HG02610 (cell line): Measurements from ENCODE around the gene ATP1A3.
"Not testable (repeated sequence)": the region's sequence is repeated elsewhere in the genome, so short reads cannot be mapped to it uniquely, and the experiment has no call there.

Experiments
- ATAC-seq: cut with Tn5 transposase; IDR thresholded peaks from one replicate; pipeline ENCODE4 v1.9.1; 2021; ENCODE audit warnings: mild to moderate bottlenecking, moderate library complexity; ENCODE audit not compliant: unreplicated experiment

ATP1A3 gene

GRCh38 chr19:41955521-41955920, 38.5 kb downstream of the ATP1A3 start:
- no peak for ATAC-seq

DNA sequence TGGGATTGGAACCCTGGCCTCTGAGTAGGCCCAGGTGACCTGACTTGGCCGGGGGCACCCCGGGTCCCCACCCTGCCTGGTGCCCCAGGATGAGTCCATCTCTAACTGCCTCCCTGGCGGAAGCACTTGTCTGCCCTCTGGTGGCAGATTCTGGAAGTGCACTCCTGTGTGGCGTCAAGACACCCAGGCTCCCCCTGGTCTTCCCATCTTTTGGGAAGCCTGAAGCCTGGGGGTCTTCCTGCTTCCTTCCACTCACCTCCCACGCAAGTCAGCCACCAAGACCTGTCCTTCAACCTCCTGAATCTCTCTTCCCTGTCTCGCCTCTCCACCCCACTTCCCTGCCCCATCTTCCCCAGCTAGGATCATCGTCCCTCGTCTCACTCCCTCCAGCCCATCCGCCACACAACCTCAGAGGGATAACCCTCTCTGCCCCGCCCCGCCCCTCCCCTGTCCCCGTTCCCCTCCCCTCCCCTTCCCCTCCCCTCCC, 42.3 kb downstream of the ATP1A3 start:
- ATAC-seq = no peak

DNA sequence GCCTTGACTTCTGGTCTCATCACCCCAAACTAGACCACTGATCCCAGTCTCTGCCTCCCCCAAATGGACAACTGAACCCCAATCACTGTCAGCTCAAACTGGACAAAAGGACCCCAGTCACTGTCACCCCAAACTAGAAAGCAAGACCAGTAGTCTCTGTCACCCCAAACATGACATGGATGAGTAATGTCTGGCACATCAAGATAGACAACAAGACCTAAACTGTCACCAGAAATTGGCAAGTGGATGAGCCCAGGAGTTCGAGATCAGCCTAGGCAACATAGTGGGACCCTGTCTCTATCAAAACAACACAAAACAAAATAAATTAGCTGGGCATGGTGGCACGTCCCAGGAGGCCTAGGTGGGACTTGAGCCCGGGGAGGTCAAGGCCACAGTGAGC, 46.9 kb downstream of the ATP1A3 start:
- no peak for ATAC-seq

- ATAC-seq = peak; percentile 85
Observed at GRCh38 chr19:41945135-41945766, 48.8 kb downstream of the ATP1A3 start.

DNA sequence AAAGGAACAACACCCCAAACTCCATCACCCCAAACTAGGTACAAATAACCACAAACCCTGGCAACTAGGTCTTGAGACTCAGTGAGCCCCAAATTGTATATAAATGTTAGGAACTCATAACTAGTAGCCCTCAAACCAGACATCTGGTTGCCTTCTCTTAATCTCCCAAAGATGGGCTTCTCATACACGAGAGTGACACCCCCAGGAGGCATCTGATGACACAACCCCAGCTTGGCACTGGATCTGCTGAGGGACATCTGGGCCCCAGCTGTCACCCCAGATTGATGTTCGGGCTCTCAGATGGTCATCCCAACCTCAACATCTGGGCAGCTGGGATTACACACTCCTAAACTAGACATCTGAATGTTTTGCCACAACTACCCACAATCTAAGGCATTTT, 49.7 kb downstream of the ATP1A3 start:
- no peak for ATAC-seq

DNA sequence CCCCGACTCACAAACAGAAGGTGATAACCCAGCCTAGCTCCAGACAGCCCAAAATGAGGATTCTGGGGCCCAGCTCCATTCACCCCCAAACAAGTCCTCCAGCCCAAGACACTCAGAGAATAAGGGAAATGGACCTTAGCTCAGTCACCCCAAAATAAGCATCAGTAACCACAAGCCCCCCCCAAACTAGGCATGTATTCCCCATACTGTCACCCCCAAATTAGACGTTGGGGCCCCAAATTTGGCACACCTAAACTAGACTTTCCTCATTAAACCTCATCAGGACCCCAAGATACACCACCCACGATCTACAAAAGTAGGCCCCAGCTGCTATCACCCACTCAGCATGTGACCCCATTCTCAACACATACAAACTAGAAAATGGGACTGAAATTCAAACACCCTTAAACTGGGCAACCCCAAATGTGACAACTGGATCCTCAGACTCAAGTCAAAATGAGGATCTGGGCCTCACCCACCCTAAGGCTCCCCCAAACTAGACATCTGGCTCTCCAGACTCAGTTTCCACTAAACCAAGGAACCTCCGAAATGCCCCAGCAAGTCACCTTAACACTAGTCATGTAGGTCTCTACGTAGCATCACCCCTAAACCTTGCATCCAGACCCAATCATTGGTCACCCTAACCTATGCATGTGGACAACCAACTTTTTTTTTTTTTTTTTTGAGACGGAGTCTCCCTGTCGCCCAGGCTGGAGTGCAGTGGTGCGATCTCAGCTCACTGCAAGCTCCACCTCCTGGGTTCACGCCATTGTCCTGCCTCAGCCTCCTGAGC, 52.4 kb downstream of the ATP1A3 start:
- no peak for ATAC-seq

- ATAC-seq = no peak
Observed at GRCh38 chr19:41940731-41941409, 53.2 kb downstream of the ATP1A3 start.

GRCh38 chr19:41939861-41940730, 53.9 kb downstream of the ATP1A3 start:
- no peak for ATAC-seq

- ATAC-seq = not testable (repeated sequence)
Observed at GRCh38 chr19:41939209-41939608, 54.8 kb downstream of the ATP1A3 start.

DNA sequence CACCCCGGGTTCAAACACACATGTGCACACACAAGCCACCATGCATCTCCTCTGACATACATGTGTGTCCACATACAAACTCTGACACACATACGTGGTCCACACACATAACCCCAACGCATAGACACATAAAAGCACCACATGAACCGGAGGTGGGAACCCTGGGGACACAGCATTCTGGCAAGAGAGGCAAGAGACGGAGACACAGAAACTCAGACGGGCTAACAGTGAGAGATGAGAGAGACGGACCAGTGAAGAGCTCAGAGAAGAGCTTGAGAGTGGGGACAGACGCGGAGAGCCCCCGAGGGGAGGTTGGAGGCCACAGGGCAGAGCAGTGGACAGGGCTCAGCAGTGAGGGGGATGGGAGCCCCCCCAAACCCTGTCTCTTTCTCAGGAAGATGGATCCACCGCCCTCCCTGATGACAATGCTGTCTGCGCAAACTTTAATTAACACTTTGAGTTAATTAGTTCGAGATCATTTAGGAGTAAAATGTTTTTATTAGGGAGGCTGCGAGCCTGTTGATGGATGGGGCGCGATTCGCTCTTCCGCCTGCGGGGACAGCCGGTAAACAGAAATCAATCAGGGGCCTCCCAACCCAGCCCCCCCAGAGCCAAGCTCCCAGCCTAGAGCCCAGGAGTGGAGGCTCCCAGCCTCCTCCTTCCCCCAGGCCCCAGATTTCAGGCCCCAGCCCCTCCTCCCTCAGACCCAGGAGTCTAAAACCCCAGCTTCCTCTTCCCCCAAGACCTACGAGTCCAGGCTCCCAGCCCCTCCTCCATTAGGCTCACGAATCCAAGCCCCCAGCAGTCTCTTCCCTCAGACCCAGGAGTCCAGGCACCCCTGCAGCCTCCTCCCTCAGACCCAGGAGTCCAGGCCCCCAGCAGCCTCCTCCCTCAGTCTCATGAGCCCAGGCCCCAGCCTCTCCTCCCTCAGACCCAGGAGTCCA, 56.2 kb downstream of the ATP1A3 start:
- no peak for ATAC-seq

DNA sequence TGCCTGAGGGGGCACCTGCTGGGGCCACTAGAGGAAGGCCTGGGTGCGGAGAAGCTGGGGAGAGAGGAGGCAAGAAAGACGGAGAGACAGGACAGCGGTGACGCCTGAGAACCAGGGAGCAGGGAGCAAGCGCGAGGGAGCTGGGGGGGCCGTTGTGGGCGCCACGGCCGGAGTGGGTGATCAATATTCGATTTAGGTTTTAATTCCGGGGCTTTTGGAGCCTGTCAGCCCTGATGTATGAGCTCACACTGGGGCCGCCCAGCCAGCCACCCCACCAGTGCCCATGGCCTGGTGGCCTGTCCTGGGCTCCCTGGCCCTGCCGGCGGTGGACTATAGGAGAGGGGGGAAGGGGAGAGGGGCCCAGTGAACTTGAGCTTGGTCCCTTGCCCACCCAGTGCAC, 57.1 kb downstream of the ATP1A3 start:
- ATAC-seq = no peak

GRCh38 chr19:41936416-41936850, 57.6 kb downstream of the ATP1A3 start:
- ATAC-seq = no peak

- no peak for ATAC-seq
Observed at GRCh38 chr19:41935760-41936415, 58.1 kb downstream of the ATP1A3 start.

GRCh38 chr19:41934849-41935374, 59.1 kb downstream of the ATP1A3 start:
- ATAC-seq = peak; percentile 50

- ATAC-seq = no peak
Observed at GRCh38 chr19:41933693-41934426, 60.2 kb downstream of the ATP1A3 start.

DNA sequence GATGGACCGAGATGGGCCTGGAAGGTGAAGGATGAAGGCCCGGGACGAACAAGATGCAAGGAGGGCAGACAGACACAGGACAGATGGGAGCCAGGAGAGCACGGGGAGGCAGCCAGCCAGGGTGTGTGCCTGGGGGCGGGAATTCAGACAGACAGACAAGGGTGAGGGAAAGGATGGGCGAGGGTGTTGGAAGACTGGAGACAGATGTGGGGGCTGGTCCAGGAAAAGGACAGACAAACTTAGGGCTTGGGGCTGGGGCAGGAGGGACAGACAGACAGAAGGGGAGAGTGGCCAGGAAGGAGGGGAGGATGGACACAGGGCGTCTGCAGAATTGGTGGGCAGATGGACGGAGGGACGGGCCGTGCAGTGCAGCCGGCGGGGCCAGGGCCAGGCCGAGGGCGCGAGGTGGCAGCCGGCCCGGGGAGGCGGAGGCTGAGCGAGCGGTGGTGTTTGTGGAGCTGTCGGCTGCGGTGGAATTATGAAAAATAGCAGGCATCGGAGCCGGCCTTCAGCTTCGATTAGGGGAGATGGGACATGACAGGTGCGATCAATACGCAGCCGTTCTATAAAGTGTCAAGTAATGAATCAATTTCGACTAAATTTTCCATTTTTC, 61.2 kb downstream of the ATP1A3 start:
- ATAC-seq = no peak

DNA sequence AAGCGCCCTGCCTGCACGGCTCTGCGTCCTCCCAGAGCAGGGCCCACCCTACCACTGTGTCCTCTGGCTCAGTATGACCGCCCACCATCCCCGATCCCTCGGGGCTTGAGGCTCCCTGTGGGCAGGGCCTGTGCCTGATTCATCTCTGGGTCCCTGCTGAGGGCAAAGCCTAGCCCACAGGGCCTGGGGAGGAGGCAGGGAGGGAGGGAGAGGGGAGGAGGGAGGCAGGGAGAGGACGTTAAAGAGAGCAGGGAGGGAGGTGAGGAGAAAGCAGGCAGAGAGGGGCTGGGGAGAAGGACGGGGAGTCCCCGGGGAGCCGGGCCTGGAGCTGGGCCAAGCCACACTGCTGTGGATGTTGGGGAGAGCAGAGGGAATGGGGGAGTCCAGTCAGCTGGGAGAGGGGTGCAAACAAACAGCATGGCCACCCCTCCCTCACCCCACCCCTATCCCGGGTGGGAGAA, 61.7 kb downstream of the ATP1A3 start:
- no peak for ATAC-seq
